Upper lobe of left lung (tissue), 6 donors: ENCODE results near the gene APOBEC3B. TPM values are rescaled to one million over a fixed set of nuclear protein-coding genes. Genes with fewer than 3 reads are reported as not detected.

Experiments used
- ATAC-seq, 2 donors: fragments of 200-7000 bp; cut with Tn5 transposase; one replicate each; pipeline ENCODE4 v1.9.1; 2022; ENCODE audit warnings: mild to moderate bottlenecking in 2 of 2, moderate library complexity in 2 of 2; ENCODE audit not compliant: low FRiP score in 2 of 2
- DNase-seq, 2 donors: peaks; one replicate each; pipeline ENCODE4 v3.0.0-alpha.2; 2019 to 2020
- H3K27ac ChIP-seq, 4 donors: fragments of 200-600 bp; sonication (generic); one replicate each; pipeline ENCODE4 v1.5.1; 2016 to 2019
- H3K27me3 ChIP-seq, 4 donors: fragments of 200-600 bp; sonication (generic); one replicate each; pipeline ENCODE4 v1.5.1; 2017 to 2019
- H3K36me3 ChIP-seq, 4 donors: fragments of 200-600 bp; sonication (generic); one replicate each; pipeline ENCODE4 v1.5.1; 2016 to 2019
- H3K4me1 ChIP-seq, 4 donors: fragments of 200-600 bp; sonication (generic); one replicate each; pipeline ENCODE4 v1.5.1; 2018 to 2019
- H3K4me3 ChIP-seq, 4 donors: fragments of 200-600 bp; sonication (generic); one replicate each; pipeline ENCODE4 v1.5.1; 2017 to 2019; ENCODE audit warnings: mild to moderate bottlenecking in 2 of 4, moderate library complexity in 1 of 4
- H3K9me3 ChIP-seq, 4 donors: fragments of 200-600 bp; sonication (generic); one replicate each; pipeline ENCODE4 v1.5.1; 2018 to 2019
- EP300 ChIP-seq, 4 donors: sonication (generic); formaldehyde crosslinking; IDR thresholded peaks; one replicate each; pipeline ENCODE4 v1.5.1; 2017; ENCODE audit warnings: antibody characterized with exemption in 4 of 4, control low read depth in 2 of 4
- POLR2A ChIP-seq, 4 donors: fragments of 450-650 bp; IDR thresholded peaks; one replicate each; pipeline ENCODE4 v1.5.1; 2016 to 2017; ENCODE audit warnings: antibody characterized with exemption in 4 of 4, mild to moderate bottlenecking in 2 of 4
- POLR2AphosphoS5 ChIP-seq, 2 donors: sonication (generic); formaldehyde crosslinking; IDR thresholded peaks; one replicate each; pipeline ENCODE4 v1.5.1; 2017; ENCODE audit warnings: antibody characterized with exemption in 2 of 2
- whole genome bisulfite sequencing, 2 donors: methylation state at CpG; one replicate each; pipeline ENCODE4 v1.1.5; 2017 to 2018; 5-methylcytosine and 5-hydroxymethylcytosine counted together
- total RNA-seq, 6 donors: library from RNA; depleted of rRNA in 4 of 6; stranded (reverse); fragments of >200 nt in 4 of 6; gene quantifications; one replicate each; pipeline versions ENCODE4 v1.1.0 to v1.2.1, GENCODE V29; 2016 to 2021
- TF ChIP-seq, protein P1 (sequence below), 6 experiments: fragments of 450-650 bp in 4 of 6; fragments of 200-600 bp in 2 of 6; sonication (generic) in 2 of 6; IDR thresholded peaks; one replicate each; pipeline ENCODE4 v1.5.1; 2016 to 2019; ENCODE audit warnings: antibody characterized with exemption in 6 of 6
- donor health status: DM: no; HTN: no; CAD: no; lungs with moderate emphysema.
- donor health status: DM: no; HTN: yes; CAD: no; lungs with severe emphysema.

The APOBEC3B gene
- total RNA-seq, 6 donors from 2014 or later = 0.89 to 5.8 (median 1.5) TPM; not detected in 2

DNA sequence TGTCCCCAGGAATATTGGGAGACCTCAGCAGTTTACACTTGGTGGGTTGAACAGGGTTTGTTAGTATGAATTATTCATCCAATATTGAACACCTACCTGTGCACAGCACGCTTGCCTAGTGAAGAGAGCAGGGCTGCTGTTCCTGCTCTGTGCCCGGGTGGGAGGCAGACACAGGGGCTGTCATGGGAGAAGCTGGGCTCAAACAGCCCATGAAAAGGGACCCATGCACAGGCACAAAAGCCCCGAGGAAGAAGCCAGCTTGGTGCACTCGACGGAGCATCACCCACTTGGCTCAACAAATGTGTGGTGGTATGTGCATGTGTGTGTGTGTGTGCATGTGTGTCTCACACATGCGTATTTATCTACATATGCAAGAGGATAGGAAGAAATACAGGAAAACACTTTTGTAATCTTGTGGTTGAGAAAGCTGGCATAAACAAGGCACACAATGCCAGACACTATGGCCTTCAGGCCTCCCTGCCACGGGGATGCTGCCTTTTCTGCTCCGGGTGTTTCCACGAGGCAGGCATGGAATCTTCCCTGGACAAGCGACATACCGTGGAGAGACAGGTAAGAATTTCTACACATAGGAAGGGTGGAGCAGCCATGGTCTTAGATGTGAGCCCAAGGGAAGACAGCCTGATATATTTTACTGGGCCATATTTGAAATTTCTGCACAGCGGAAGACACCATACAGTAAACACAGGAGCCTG lies 29.7 kb upstream of the APOBEC3B start:
- 72 to 75% methylated on average over 12 of the region's 12 CpGs for WGBS, 2 donors
- Histone ChIP-seq H3K27me3 (no peaks in the 10 kb centered on the region), H3K27ac (peak overlapping the region; percentile 80 to 85 (median 82)), H3K9me3 (no peaks in the 10 kb centered on the region), H3K4me1 (peaks cover 0 to 10% (median 5%) of the 10 kb centered on the region in 4 donors), H3K4me3 (peak overlapping the region in 1 of 4 donors; percentile 17), H3K36me3 (no peaks in the 10 kb centered on the region)
- ATAC-seq (no peak), DNase-seq (peak in 1 of 2 donors; percentile 23)
- no peak for TF ChIP-seq EP300 (IDR thresholded peaks at IDR 0.05)
- peak in 1 of 2 donors; percentile 71 for TF ChIP-seq POLR2AphosphoS5 (IDR thresholded peaks at IDR 0.05)

DNA sequence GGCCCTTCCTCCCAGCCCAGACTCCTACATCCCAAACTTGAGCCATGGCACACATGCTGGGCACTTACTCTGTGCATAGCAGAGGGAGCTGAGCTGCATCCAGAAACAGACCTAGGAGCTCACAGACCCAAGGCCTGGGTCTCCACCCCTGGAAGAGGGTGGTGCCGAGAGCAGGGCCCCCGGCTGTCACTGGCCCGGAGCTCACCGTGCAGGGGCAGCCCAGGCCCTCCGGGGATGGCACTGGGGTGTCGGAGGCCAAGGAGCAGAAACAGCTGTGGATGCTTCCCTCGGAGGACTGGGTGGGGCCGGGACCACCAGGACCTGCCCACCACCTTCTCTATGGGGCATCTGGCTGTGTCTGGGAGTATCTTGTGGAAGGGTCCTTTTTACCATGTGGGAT lies 29.1 kb upstream of the APOBEC3B start:
- peak in 1 of 2 donors; percentile 19 for DNase-seq
- peak overlapping the region in 1 of 4 donors; percentile 17 for H3K4me3 ChIP-seq
- no peaks in the 10 kb centered on the region for H3K36me3 ChIP-seq
- 80 to 96% methylated on average over 1 to 7 of the region's 8 CpGs for WGBS, 2 donors
- peak overlapping the region; percentile 80 to 85 (median 82) for H3K27ac ChIP-seq
- ATAC-seq = no peak
- no peaks in the 10 kb centered on the region for H3K27me3 ChIP-seq
- TF ChIP-seq, protein P1, sequence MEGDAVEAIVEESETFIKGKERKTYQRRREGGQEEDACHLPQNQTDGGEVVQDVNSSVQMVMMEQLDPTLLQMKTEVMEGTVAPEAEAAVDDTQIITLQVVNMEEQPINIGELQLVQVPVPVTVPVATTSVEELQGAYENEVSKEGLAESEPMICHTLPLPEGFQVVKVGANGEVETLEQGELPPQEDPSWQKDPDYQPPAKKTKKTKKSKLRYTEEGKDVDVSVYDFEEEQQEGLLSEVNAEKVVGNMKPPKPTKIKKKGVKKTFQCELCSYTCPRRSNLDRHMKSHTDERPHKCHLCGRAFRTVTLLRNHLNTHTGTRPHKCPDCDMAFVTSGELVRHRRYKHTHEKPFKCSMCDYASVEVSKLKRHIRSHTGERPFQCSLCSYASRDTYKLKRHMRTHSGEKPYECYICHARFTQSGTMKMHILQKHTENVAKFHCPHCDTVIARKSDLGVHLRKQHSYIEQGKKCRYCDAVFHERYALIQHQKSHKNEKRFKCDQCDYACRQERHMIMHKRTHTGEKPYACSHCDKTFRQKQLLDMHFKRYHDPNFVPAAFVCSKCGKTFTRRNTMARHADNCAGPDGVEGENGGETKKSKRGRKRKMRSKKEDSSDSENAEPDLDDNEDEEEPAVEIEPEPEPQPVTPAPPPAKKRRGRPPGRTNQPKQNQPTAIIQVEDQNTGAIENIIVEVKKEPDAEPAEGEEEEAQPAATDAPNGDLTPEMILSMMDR (IDR thresholded peaks at IDR 0.05) = no peak
- TF ChIP-seq EP300 (IDR thresholded peaks at IDR 0.05) = no peak
- no peak for TF ChIP-seq POLR2AphosphoS5 (IDR thresholded peaks at IDR 0.05)
- TF ChIP-seq POLR2A (IDR thresholded peaks at IDR 0.05) = no peak
- peaks cover 0 to 10% (median 5%) of the 10 kb centered on the region in 4 donors for H3K4me1 ChIP-seq
- no peaks in the 10 kb centered on the region for H3K9me3 ChIP-seq

DNA sequence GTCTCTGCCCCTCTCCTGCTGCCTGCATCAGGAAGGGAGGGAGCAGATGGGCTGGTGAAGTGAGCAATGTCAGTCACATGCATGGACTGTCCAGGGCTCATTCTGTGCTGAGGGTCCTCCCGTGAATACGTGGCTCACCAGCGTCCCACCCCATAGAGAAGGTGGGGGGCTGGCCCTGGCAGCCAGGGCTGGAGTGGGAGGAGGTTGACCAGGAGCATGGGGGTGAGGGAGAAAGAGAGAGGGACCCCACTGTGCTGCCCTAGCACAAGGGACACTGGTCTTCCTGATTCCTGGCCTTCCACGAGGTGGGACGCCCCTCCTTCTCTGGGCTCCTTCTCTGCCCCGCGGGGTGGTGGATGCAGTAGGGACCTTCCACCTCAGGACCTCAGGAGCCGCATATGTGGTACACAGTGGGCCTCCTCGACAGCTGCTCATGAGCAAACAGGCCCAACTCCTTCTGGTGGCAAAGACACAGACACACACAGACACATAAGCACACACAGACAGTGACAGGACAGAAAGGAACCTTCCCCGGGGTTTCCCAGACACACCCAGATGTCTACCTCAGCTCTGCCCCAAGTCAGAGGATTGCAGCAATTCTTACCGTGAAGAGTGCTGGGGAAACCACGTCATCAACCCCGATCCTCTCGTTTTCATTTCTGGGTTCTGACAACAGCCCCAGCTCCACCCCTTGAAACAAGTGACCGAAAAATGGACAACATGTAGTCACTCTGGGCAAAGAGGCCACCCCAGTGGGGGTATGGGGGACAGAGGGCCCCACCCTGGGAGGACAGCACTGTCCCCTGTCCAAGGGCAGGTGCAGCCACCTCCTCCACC lies 28.4 kb upstream of the APOBEC3B start:
- no peak overlapping the region for H3K4me3 ChIP-seq
- peaks cover 0 to 10% (median 5%) of the 10 kb centered on the region in 4 donors for H3K4me1 ChIP-seq
- H3K9me3 ChIP-seq = no peaks in the 10 kb centered on the region
- H3K27me3 ChIP-seq = no peaks in the 10 kb centered on the region
- 60 to 63% methylated on average over 9 to 15 of the region's 15 CpGs for WGBS, 2 donors
- peak overlapping the region; percentile 80 to 85 (median 82) for H3K27ac ChIP-seq
- ATAC-seq = peak; percentile 8 to 56
- DNase-seq = peak in 1 of 2 donors; percentile 80
- TF ChIP-seq, protein P1 (IDR thresholded peaks at IDR 0.05) = no peak
- TF ChIP-seq POLR2AphosphoS5 (IDR thresholded peaks at IDR 0.05) (peak in 1 of 2 donors; percentile 55), EP300 (IDR thresholded peaks at IDR 0.05) (no peak), POLR2A (IDR thresholded peaks at IDR 0.05) (peak in 1 of 4 donors; percentile 44)
- H3K36me3 ChIP-seq = no peaks in the 10 kb centered on the region

DNA sequence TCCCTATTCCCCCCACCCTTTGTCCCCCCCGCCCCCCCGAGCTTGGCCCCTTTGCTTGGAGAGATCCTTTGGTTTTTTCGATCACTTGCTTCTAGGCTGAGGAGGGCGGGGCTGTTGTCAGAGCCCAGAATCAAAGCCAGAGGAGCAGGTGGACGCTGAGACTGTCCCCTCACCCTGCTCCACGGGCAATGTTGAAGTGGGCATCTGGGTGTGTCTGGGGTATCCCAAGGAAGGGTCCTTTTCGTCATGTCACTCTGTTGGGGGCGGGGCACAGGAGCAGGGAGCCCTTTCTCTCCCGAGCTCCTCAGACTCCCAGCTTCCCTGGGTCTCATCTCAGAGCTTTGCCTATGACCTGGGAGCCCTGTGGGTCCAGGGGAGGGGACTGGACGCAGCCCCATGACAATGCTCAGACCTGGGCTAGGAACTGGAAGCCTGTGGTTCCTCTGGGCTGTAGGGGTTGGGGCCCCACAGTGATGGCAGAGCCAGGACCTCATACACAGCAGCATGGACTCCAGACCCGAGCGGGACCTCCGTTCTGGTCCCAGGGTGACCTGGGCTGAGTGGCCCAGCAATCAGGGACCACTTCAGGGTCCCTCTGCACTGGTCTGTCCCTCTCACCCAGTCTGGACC lies 27.6 kb upstream of the APOBEC3B start:
- Histone ChIP-seq H3K4me3 (no peak overlapping the region), H3K9me3 (no peaks in the 10 kb centered on the region), H3K27ac (peak overlapping the region; percentile 69 to 82 (median 80)), H3K4me1 (peaks cover 0 to 10% (median 5%) of the 10 kb centered on the region in 4 donors), H3K27me3 (no peaks in the 10 kb centered on the region), H3K36me3 (no peaks in the 10 kb centered on the region)
- TF ChIP-seq EP300 (IDR thresholded peaks at IDR 0.05) (no peak), POLR2AphosphoS5 (IDR thresholded peaks at IDR 0.05) (no peak), POLR2A (IDR thresholded peaks at IDR 0.05) (no peak)
- TF ChIP-seq, protein P1 (IDR thresholded peaks at IDR 0.05) = no peak
- ATAC-seq (no peak), DNase-seq (peak in 1 of 2 donors; percentile 20)
- WGBS, 2 donors = 79 to 80% methylated on average over 7 to 13 of the region's 13 CpGs
